Activated gamma-delta T cell (primary cell): ENCODE results near the gene EGF.
"Not testable (repeated sequence)": the region's sequence is repeated elsewhere in the genome, so short reads cannot be mapped to it uniquely, and the experiment has no call there.

ENCODE experiments used
- DNase-seq: peaks from one replicate; lab custom pipeline; 2025; lab: John Stamatoyannopoulos, UW
- total RNA-seq, 2 donors: gene quantifications; one replicate each; lab custom pipeline; 2026; lab: John Stamatoyannopoulos, UW

EGF gene
- 0 to 0.22 reads per million in 2 donors for total RNA-seq

DNA sequence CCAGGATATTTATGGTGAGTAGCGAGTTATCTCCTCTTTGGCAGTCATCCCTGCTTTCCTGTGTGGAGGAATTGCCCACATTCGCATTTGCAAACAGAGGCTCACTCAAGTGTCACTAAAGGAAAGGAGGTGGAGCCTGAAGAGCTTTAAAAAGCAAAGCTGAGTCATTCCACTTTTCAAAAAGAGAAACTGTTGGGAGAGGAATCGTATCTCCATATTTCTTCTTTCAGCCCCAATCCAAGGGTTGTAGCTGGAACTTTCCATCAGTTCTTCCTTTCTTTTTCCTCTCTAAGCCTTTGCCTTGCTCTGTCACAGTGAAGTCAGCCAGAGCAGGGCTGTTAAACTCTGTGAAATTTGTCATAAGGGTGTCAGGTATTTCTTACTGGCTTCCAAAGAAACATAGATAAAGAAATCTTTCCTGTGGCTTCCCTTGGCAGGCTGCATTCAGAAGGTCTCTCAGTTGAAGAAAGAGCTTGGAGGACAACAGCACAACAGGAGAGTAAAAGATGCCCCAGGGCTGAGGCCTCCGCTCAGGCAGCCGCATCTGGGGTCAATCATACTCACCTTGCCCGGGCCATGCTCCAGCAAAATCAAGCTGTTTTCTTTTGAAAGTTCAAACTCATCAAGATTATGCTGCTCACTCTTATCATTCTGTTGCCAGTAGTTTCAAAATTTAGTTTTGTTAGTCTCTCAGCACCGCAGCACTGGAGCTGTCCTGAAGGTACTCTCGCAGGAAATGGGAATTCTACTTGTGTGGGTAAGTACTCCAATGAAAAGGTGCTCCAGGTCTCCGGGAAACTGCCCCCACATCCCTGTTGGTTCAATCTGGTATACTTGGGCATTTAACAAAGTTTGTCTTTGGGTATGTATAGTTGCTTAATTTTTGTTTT lies at the start of gene EGF:
EGF (plus strand) TSS at position 178 of the 890 bp plus-strand sequence; CDS start at position 631, 453 bp downstream.
- DNase-seq: no peak

DNA sequence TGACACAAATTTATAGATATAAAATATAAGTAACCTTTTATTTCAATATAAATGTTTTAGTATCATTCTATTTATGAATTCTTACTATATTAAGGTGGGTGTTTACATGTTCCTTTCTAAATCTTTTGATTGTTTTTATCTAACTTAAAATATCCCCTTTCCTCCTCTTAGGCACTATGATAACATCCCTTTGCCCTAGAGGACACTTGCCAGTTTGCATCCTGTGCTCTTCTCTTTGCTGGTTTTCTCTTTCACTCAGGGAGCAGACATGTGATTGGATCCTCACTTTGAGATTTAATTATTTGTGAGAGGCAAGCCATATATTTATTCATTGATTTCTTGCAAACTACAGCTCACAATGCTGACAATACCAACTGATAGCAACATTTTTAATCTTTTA lies 48.5 kb upstream of the EGF start:
- DNase-seq: no peak

DNA sequence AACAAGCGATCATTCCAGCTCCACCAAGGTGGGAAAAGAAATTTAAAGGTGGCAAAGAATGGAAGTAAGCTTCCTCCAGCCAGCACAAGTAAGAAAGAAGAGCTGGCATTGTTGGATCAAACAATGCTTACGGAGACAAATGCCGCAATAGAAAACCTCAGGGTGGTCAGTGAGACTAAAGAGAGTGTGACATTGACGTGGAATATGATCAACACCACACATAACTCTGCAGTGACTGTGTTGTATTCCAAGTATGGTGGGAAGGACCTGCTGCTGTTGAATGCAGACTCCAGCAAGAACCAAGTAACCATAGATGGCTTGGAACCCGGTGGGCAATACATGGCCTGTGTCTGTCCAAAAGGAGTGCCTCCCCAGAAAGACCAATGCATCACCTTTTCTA lies 42.6 kb upstream of the EGF start:
- no peak for DNase-seq

DNA sequence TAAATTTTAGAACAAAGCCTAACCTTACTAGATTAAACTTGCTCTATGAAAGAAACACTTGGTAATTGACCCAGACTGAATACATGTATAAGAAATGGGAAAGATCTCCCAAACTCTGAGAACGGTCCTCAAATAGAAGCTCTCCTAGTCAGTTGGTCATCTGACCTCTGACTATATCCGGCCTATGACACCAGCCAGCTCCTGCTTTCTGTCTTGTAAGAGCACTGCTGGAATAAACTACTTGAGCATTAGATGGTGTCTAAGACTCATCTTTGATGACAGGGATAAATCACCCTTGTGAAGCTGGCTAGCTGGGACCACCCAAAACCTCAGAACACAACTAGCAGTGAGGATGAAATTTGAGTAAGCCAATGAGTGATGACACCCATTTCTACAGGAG lies 40.6 kb upstream of the EGF start:
- no peak for DNase-seq

DNA sequence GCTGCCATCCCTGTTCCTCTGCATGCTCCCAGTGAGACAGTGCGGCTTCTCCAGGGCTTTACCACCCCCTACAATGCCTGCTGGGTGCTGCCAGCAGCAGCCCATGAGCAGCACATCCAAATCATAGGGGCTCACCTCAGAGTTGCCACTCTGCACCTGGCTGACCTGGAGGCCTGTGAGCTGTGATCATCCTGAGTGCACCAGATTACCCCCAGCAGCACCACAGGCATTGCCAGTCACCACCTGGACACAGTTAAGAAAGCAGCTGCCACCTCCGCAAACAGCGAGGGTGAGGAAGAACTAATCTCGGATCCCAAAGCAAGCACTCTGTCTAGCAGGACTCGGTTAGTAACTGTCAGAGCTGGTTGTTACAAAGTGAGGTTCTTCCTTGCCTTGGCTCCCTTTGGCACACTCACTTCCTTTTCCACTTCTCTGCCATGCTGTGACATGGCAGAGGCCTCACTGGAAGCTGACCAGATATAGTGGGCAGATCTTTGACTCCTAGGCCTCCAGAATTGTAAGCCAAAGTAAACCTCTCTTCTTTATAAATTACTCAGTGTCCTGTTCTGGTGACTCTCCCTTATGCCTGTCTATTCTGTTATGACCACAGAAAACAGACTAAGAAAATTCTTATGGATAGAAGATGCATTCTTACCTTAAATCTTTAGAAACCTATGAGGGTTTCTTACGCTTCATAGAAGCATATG lies 39.6 kb upstream of the EGF start:
- DNase-seq: no peak

DNA sequence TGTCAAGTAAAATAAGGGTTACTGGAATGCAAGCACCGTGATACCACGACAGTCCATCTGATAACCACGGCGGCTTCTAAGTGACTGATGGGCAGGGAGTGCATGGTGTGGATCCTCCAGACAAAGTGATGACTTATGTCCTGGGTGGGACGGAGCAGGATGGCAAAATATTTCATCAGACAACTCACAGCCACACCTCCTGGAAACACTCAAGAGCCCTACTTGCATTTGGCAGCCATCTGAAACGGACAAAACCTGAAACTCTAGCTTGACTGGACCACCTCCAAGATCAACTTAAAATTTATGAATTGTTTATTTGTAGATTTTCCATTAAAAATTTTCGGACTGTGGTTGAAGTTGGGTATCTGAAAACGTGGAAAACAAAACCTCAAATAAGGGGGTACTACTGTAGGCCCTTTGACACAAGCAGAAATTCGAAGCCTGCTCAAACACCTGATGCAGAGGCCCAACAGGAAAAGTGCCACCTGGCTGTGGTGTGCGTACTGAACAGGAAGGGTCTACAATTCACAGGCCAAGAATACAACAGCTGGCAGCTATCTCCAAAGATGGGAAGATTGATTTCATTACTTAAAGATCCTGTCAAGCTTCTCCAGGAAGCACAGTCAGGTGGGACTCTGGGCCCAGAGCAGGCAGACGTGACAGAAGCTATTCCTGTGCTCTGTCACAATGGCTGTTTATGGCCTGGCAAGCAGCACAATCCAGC lies 38.7 kb upstream of the EGF start:
- no peak for DNase-seq

DNA sequence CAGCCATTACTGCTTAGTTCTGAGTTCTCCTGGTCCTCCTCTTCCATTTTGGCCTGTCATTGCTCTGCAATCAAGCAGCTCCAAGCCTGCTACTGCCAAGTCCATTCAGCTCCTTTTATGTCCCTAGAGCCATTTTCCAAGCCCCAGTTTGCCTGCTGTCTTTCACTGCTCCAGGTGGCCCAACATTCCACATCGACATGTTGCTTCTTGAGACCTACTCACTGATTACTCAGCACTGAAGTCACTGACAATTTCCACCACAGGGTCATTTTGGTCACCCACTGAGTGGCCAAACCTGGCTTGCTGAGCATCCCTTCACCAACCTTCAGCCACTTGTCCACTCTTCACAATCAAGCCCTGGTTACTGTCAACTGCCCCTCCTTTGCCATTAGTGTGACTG lies 37.6 kb upstream of the EGF start:
- no peak for DNase-seq

DNA sequence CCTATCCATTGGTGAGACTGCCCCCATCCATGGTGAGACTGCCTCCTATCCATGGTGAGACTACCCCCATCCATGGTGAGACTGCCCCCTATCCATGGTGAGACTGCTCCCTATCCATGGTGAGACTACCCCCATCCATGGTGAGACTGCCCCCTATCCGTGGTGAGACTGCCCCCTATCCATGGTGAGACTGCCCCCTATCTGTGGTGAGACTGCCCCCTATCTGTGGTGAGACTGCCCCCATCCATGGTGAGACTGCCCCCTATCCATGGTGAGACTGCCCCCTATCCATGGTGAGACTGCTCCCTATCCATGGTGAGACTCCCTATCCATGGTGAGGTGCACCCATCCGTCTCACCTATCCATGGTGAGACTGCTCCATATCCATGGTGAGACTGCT lies 37.1 kb upstream of the EGF start:
- DNase-seq: not testable (repeated sequence)

DNA sequence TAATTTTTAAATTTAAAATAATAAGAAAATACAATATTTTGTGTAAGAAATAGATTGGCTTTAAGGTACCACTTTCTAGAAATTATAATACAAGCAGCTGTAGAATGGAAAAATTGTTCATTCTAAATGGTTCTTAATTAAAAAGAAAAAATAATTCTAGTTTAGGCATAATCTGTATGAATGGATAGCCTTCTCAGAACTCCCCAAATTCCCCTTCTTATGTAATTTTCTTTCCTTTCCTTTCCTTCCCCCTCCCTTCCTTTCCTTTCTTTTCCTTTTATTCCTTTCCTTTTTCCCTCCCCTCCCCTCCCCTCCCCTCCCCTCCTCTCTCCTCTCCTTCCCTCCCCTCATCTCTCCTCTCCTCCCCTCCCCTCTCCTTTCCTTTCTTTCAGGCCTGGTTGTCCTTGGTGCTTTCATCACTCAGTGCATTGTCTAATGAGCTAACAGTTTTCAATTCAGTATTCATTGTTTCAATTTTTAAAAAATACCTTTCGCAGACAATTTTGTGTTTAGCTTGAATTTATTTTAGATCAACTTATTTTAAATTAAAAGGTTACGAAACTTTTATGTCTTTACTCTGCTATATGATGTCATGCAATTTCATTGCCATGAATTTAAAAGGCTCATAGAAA lies 35.9 kb upstream of the EGF start:
- DNase-seq: no peak

DNA sequence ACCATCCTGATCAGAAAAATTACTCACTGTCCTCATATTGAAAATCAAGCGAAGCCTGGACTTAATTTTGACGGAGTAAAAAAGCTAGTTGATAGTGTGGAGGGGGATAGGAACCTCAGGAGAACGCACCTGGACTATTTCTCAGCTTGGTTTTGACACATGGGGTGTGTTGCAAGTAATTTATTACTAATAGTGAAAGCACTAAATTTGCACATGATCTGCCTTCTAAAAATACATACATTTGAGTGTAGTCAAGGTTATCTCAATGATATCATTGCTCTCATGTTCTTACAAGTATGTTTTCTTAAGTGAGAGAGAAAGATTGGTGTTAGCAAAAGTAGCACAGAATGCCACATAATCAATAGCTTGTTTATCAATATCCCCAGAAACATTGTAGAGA lies 35.3 kb upstream of the EGF start:
- no peak for DNase-seq

DNA sequence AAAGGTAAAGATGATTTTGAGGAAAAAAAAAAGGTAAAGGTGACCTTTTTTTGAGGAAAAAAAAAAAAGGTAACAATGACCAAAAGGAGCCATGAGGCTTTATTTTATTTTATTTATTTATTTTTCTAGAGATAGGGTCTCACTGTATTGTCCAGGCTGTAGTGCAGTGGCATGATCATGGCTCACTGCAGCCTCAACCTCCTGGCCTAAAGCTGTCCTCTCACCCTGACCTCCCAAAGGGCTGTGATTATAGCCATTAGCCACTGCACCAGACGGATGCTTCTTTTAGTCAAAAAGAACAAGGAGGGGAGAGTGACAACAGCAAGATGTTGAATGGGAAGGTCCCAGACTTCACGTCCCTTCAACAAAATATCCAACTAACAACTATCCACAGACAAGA lies 34.3 kb upstream of the EGF start:
- DNase-seq: no peak

DNA sequence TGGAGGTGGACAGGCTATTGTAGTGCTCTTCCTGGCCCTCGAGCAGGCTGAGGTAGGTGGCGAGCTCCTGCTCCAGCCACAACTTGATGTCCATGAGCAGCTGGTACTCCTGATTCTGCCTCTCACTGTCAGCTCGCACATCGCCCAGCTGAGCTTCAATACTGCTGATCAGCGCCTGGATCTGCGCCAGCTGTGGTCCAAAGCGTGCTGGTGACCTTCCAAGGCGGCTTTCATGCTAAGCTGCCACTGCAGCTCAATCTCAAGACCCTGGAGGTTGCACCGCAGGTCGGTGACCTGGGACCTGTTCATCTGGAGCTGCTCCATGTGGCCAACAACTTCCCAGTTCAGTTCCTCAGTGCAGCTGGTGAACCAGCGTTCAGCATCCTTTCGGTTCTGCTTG lies 33.6 kb upstream of the EGF start:
- DNase-seq: no peak

DNA sequence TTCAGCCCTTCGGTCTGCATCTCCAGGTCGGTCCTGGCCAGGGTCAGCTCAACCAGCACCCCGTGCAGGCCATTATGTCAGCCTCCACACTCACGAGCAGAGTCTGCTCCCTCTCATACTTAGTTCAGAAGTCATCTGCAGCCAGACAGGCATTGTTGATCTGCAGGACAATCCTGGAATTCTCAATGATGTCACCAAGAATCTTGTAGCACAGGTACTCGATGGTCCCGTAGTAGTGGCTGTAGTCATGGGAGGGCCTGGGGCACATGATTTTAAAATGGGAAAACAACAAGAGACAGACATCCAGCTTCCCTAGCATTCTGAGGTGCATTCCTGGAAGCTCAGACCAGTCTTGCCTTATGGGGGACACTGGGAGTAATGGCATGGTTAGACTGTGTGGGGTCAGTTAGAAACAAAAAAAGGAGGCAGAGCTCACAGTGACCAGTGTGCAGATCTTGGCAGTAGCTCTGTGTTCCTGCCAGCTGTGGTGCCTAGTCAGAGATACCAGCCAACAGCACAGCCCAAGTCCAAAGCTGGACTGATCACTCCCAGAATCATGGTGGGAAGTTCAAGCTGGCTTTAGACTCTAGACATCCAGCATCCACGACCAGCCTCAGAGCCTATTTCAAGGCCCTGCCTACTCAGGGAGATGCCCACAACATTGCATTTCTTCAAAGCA lies 32.9 kb upstream of the EGF start:
- DNase-seq: no peak

DNA sequence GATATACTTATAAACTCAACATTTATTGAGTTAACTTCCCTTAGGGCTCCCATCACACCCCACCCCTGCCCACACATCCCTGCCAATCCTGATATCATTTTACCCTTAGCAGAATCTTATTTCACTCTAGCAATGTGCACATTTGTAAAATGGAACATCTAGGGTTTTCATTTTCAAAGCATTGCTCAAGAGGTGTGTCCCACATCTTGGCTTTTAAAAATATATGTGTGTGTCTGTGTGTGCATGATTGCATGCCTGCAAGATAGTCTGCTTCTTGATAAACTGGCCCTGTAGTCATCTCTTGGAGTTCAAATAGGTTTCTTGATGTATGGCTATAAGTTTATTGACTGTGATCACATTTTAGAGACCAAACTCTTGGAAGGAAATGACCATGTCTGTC lies 26.4 kb upstream of the EGF start:
- no peak for DNase-seq

DNA sequence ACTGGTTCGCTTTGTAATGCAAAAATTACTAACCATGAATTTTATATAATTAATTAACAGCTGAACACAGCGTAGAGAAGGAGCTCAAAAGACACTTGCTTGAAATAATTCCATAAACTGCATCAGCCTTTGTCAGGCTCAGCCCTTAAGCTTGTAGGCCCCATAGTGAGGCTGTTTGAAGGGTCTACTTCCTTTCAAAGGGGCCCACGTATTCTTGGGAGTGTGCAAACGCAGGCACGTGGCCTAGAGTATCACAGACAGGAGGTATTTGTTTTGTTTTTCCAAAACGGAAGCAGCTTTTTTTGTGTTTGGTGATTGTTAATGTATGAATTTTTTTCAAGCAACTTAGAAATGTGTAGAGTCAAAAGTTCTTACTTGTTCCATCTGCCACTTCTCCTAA lies 25.6 kb upstream of the EGF start:
- no peak for DNase-seq

DNA sequence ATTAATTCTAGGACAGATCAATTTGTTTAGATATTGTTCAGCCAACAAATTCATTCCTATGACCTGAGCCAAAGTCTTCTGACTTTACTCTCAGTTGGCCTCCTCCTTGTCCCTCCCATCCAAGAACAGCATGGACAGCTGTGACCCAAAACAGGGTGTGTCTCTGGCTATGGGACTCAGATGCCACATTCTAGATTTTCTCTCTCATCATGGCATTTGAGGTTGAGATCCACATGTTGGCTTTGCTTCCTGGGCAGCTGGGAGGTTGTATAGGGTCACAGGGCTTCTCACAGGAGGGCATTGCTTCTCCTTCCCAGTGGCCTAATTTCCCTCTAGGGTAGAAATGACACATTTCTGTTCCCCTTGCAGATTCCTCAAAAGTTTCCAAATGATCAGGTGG lies 22.6 kb upstream of the EGF start:
- no peak for DNase-seq

DNA sequence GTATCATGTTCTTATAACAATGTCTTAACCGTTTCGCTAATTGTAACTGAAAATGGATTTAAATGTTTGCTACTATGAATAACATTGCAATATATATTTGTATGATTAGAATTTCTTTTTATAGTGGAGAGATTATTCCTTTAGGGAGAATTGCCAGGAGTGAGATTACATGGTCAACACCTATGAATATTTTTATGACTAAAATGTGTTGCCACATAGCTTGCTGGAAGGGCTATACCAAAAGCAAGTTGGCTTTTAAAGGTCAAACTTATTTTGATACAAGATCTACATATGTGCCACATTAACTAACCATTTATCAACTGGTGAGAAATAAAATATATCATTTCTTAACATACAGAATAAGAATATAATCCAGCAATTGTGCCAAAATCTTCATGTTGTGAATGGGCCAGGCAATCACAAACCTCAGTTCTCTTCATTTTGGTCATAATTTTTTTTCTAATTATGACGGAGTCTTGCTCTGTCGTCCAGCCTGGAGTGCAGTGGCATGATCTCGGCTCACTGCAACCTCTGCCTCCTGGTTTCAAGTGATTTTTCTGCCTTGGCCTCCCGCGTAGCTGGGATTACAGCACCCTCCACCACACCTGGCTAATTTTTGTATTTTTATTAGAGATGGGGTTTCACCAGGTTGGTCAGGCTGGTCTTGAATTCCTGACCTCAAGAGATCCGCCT lies 10.0 kb upstream of the EGF start:
- no peak for DNase-seq

DNA sequence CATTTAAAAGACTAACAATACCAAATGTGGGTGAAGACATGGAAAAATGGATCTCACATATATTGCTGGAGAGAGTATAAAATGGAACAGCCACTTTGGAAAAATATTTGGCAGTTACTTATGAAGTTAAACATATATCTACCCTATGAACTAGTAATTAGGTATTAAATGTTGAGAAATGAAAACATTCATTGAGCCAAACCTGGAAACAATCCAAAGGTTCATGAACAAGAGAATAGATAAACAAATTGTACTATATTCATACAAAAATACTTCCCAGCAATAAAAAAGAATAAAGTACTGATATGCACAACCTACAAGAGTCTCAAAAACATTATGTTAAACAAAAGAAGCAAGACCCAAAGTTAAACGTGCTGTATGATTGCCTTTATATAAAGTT lies 4.0 kb upstream of the EGF start:
- no peak for DNase-seq

DNA sequence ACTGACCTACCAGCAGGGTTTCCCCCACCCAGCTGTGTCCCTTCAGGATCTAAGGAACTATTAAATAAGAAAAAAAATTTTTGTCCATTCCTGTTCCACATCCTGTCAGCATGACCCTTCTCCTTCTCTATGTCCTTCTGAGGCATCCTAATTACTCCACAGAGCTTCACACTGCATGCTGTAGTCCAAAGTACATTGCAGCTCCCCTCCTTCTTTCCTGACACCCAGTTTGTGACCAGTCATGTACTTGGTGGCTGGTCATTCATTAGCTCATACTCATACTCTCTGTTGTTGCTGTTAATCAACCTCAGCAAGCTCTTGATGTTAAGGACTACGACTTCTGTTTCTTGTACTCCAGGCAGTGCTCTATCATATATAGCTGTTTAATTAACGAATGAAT lies 2.4 kb upstream of the EGF start:
- no peak for DNase-seq

DNA sequence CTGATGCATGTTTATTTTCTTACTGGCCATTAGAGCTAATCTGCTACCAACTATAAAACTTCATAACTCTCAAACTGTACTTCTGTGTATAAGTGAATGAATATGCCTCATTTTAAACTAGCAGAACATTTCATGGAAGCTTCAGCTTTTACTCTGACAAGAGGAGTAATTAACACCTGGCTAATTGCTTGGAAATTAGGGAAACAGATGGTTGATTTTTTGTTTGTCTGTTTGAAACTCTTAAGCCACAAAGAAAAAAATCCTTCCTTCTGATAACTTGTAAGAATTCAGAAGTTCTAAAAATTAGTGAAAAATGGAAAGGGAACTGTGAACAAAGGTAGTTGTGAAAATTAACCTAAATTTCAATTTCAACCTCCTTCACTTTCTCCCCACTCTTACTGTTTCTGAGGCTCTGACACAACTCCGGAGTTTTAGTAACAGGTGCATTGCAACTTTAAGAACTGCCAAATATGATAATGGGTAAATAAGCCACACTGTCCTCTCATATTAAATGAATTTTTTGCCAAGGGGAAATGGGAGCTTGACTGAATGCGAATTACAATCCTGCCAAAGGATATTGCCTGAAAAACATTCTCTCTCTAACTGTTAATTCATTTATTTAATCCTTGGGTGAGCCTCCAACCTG lies 1.0 kb downstream of the EGF start:
- DNase-seq: no peak

DNA sequence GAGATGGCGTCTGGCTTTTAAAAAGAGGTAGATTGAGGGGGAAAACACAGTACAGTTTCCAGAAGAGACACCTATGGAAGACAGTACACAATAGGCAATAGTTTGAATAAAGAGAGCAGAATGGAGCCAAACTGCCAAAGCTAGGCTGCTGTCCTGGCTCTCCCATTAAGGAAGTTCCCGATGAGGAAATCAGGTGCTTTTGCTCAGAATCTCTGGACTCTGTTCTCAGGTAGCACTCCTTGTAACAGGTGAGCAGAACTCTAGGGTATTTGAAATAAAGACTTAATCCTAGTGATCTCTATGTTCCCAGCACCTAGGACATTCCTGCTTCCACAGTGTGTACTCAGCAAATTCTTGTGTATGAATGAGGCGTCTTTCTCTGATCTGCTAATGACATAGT lies 1.6 kb downstream of the EGF start:
- no peak for DNase-seq
